ENCODE results near the gene SLC23A1.
A peak's percentile ranks its signal among the peaks of the same experiment; 100 is the strongest.
"Not testable (repeated sequence)": the region's sequence is repeated elsewhere in the genome, so short reads cannot be mapped to it uniquely, and the experiment has no call there.

Gene SLC23A1

DNA sequence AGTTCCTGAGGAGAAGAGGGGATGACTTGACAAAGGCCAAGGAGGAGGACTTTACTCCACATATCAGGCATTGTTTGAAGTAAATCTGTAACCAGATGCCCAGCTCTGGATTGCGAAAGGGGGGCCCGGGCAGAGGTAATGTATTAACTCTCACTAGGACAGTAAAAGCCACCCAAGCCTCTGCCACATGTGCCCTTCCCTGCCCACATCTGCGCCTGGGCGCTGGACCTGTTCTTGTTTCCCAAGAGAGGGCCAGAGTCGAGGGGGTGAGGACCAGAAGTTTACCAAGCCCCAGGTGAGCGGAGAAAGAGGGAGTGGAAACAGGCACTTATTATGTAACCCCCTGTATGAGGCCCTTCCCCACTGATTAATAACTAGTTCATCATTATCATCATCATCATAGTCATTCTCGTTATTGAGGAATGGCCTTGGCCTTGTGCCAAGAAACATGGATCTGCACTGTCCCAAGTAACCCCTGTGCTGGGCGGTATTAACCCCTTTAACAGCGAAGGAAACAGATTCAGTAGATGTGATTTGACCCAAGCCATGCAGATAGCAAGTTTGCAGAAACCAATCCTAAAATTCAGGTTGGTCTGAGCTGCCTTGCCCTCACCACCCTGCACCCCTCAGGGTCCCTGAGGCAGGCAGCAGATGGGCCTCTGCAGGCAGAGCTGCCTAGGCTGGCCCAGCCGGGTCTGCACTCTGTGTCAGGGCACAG is at the start of gene SLC23A1:
Gene SLC23A1, minus strand, starts transcription at position 23 of the 718 bp plus-strand sequence. CDS start 44 bp downstream, outside the sequence.
- DNase-seq, result no peak

DNA sequence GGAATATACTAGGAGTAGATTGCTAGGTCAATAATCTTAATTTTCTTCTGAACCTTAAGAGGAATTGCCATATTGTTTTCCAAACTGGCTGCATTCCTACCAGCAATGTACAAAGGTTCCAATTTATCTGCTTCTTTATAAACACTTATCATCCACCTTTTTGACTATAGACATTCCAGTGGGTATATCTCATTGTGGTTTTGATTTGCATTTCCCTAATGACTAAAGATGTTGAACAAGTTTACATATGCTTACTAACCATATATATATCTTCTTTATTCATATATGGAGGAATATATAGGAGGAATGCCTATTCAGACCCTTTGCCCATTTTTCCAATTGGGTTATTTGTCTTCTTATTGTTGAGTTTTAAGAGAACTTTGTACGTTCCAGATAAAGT is 48.6 kb upstream of the SLC23A1 start:
- DNase-seq, result no peak

DNA sequence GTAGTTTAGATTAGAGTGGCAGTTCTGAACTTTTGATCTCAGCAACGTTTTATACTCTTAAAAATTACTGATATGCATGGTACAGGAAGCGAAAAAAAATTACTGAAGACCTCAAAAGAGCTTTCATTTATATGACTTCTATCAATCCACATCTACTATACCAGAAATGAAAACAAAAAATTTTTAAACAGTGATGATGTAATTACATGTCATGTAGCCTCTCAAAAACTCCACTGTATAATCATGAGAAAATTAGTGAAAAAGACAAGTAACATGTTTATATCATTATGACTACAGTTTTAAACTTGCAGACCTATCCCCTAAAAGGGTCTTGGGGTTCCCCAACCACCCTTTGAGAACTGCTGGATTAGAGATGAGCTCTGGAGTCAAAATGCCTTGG is 46.9 kb upstream of the SLC23A1 start:
- DNase-seq, result no peak

DNA sequence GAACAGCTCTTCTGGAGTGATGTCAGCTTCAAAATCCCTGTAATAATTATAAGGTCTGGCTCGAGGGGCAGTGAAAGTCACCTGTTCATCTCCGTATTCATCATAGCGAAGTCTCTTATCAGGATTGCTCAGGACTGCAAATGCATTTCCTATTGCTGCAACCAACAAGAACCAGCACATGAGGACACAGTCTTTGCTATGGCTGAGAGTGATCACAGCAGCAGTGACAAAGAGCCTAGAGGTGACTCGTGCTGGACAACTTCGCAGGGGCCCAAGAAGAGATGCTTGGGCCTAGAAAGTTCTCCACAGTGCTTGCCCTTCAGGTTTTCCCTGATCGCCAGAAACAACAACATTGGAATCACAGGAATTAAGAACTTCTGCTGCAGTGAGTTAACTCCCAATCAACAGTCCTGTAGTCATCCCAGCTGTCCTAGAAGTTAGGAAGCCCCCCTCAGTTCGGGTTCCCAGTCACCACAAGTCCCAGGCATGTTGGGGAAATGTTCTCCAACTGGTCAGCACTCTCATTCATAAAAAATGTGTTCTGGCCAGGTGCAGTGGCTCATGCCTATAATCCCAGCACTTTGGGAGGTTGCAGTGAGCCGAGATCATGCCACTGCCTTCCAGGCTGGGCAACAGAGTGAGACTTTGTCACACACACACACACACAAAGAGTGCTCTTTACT is 43.2 kb upstream of the SLC23A1 start:
- no peak for DNase-seq

DNA sequence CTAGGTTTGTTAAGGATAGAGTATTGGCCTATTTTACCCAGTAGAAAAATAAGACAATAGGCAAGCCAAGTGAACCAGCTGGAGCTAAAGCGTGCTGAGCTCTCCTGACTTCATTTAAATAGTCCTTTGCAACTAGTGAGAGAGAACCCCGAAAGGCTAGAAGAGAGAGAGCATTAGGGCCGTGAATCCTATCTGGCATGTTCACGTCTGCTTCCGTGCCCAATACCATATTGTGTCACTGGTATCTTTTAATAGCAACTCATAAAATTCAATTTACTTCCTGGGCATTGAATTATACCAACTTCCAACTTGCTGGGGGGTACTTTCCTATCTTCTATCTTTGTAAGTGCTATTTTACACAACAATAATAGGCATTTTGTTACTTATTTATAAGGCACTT is 42.4 kb upstream of the SLC23A1 start:
- DNase-seq, result no peak

DNA sequence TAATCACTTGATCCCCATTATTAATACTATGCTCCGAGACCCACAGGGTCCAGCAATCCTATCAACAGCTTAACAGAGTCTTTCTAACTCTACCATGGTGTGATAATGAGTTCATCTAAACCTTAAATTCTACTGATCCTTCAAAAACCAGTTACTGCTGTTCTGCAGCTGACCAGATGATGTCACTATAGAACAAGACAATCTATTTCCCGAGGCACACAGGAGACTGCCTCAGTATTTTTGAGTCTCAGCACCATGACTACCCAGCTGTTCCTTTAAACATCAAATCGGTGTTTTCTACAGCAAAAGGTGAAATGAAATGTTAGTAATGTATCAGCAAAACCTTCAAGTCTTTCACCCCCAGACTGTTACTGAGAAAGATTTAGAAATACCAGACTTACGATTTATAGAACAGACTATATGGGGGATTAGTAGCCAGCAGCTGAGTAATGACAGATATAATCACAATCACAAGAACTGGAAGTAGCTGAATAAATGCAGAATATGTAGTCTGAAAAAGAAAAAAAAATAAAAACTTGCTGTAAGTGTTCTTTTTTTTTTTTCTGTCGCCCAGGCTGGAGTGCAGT is 39.3 kb upstream of the SLC23A1 start:
- DNase-seq, result peak; percentile 57

DNA sequence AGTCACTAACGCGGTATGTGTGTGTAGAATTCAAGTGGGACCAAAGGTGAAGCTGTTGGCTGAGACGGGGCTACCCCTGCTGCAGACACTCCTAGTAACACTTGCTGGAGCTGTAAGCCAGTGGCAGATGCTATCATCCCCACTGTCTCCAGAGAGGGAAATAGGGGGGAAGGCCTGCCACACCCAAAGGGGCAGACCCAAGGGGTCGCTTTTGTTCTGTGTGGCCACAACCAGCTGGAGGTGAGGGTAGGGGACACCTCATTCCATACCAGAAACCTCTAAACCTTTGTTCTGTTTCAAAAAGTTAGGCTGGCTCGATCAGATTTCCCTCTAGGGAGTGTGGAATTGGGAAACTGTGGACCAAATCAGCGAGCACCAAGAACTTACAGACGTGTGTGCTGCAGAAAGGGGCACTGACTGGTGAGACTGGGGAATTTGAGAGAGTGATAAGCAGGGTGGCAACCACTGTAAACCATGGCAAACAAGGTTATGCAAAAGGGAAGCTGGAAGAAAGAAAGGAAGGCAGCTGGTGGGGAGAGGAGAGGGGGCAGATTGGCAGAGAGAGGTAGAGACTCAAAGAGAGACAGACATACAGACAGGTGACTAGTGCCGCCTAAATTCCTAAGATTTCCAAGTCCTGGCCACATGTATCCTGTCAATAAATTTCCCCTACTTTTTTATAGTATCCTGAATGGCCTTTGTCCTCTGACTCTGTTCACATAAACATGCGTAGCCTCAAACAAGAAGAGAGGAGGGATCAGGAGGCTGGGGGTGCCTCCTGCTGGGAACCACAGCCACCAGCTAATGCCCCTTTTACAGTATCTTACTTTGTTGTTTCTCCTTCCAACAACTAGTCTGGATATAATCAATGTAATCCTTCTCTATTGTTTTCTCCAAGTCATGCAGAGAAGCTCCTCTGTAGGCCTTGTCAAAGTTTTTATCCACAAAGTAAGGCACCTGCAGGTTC is 36.4 kb upstream of the SLC23A1 start:
- no peak for DNase-seq

DNA sequence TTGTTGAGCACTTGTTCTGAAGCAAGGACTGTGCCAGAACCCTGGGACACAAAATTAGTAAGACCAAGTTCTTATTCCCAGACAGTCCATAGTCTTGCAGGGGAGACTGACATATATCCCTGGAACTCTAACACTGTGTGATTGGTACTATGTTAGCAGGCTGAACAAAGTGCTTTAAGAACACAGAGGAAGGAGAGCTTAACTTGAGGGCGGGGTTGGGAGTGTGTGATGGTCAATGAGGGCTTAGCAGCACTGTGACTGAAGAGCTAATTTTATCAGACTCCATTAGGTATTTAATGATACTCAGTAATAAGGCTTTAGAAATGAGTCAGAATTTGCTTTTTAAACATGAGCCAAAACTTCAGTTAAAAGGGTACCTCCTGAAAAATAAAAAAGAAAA is 35.7 kb upstream of the SLC23A1 start:
- DNase-seq, result no peak

DNA sequence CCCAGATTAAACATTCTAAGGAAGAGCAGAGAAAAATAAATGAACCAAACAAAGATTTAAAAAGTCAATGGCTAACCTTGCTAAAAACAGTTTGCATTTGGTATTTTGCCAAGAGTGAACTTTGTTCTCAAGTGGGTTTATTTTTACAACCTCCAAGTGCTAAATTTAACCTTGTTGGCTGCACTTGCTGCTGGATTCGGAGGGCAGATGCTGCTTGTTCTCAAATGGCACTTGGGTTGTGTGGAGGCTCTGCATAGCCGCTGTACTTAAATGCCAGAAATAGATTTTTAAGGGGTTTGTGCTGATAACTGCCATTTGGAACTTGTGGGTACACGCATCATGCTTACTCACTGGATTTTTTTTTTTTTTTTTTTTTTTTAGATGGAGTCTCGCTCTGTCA is 34.1 kb upstream of the SLC23A1 start:
- DNase-seq, result no peak

DNA sequence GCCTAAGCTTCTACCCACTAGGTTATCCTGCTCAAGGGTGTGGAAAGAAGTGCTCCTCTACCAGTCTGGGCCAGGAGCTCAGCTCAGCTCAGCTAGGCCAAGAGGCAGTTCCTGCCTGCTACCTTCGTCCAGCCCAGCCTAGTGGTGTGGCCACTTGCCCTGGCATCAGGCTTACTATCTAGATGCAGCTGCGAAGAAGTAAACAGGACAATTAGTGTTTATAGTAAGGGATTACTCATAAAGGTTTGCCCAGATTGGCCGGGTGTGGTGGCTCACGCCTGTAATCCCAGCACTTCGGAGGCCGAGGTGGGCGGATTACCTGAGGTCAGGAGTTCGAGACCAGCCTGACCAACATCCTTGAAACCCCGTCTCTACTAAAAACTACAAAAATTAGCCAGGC is 33.6 kb upstream of the SLC23A1 start:
- DNase-seq, result no peak

DNA sequence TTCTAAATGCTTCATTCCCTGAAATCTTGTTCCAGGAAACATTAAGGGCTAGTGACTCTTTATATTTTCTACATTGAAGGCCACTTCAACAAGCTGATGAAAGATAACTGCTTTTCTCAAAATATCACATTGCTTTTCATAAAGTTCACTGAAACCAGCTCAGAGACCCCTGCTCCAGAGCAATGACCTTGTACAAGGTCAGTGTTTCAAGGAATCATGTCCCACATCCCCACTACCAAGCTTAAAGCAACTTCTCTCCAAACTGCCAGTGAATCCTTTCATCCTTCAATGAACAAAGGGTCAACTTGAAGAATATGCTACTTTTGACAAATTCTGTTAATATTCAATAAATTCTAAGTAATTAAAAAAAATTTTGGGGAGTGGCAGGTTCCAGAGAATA is 32.8 kb upstream of the SLC23A1 start:
- DNase-seq, result no peak

DNA sequence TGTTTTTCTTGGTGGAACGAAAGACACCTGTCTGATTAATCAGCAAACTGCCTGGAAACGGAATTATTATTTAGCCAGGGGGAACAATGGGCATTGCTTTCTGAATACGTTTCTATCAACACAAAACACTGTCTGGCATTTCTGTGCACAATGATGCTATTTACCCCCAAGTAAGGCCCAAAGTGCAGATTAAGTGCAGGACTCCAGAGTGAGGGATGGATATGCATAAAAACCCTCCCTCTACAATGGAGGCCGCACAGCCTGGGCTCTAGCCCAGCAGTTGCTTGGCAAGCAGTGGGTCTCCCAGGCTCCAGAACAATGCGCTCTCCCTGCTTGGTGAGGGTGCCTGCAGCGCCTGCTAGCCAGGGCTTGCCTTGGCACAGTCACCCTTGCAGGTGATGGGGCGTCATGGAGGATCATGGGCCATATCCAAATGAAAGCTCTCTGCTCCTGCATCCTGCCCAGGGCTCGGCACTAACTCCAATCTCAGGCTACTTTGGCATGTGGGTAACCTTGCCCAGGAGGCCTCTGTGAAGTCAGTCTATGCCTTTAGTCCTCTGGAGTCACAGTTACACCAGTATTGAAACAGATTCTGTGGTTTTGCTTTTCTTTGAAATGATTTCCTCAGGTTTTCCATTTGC is 32.2 kb upstream of the SLC23A1 start:
- DNase-seq, result no peak

DNA sequence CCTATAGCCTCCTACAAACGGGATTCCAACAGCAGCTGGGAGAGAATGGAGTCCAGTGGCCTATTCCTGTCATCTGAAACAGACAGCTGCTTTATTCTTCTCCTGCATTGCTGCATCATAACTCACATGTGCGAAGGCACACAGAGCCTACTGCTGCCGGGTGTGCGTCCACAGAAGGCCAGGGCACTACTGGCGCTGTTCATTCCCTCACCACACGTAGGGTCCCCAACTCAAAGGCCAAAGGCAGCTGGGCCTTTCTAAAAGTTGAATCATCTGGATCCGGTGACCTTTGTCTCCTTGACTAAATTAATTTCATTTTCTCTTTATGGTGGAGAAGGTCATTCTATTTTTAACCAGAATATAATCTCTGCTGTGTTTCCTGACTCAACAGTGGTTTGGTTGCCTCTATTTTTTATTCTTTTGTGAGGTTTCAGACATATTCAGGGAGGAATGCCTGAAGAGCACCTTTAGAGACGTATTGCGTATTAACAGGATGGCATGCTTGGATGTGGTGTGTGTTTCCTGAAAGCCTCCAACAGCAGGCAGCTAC is 31.6 kb upstream of the SLC23A1 start:
- DNase-seq, result no peak

DNA sequence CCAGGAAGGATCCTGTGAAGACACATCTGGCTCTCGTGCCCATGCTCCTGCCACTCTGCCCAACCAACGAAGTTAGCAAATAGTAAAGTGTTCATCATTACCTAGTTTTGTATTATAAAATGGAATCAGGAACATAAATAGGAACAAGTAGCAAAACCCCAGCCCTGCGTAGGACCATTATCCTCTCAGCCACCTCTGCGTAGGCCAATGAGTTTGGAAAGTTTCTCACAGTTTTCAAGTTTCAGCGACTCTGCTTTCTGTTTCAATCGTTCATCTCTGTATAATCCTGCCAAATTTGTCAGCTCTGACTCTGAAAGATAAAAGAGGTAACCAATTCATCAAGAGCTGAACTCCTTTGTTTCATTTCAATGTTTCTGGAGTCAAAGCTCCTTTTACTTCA is 30.9 kb upstream of the SLC23A1 start:
- DNase-seq, result no peak

DNA sequence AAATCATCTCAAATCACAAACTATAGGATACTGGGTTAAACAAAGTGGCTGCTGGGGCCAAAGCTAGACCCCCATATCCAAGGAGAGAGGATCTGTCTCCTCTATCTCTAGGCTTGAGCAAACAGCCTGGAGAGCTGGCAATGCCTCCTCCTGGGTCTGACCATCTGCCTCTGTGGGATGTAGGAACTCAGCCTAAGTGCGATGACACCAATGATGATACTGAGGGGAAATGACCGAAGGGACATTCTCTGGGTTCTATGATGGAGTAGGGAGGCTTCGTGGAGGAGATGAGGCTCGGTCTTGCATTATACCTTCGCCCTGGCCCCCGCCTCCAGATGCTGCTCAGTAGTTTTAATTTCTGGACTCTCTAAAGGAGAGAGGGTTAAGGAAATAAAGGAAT is 30.1 kb upstream of the SLC23A1 start:
- no peak for DNase-seq

DNA sequence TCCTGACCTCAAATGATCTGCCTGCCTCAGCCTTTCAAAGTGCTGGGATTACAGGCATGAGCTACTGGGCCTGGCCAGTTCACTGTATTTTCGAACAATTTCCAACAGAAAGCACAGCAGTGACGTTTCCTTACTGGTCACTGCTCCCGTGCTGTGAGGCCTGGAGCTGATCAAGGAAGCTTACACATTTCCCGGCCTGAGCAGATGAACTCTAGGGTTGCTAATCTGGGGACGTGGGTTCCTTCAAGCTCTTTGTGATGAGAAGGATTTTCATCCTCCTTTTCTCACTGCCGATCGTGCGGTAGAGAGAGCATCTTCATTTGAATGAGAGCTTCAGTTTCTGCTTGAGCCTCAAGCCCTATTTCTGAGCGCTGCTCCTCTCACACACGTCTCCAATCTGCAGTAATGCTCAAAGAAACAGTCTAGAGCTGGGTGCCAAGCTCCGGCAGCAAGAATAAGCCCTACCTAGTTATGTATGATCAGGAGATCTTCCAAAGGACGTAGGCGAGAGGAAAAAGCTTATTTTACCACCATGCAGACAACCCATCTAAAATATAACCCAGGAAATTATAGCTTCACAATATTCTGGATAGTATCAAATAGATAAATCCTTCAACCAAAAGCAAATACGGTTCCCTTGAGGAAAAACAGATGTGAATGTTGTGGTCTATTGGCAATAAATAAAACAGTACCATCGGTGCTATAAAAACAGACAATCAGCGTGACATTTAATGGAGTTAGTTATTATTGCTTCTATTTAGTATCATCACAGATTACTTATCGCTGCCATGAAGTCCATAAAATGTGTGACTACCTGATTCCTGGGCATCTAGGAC is 28.1 kb upstream of the SLC23A1 start:
- no peak for DNase-seq

DNA sequence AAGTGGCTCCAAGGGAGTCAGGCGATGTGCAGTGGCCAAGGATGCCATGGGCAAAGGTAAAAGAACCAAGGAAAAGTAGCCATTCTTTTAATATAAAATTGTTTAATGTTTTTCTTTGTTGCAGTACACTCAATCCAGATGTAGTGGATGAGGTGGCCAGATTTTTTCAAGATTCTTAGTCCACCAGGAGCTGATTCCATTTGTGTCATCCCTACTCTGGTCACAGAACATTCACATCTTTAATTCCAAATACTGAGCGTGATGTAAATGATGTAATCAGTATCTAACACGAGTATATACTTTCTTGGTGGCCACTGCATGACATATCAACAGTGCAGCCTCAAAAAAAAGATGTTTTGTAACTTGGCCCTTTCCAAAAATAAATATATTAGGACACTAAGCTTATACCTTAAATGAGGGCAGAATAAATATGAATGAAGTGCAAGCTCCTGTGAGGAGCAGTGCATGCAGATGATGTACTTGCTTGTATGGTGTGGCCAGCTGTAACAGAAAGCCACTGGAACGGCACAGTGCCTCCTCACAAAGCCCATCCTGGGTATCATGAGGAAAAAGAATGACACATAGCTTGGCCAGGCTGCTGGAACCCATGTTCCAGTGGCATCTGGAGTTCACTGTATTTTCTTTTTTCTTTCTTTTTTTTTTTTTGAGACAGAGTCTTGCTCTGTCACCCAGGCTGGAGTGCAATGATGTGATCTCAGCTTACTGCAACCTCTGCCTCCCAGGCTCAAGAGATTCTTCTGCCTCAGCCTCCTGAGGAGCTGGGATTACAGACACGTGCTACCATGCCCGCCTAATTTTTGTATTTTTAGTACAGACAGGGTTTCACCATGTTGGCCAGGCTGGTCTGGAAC is 27.3 kb upstream of the SLC23A1 start:
- no peak for DNase-seq

DNA sequence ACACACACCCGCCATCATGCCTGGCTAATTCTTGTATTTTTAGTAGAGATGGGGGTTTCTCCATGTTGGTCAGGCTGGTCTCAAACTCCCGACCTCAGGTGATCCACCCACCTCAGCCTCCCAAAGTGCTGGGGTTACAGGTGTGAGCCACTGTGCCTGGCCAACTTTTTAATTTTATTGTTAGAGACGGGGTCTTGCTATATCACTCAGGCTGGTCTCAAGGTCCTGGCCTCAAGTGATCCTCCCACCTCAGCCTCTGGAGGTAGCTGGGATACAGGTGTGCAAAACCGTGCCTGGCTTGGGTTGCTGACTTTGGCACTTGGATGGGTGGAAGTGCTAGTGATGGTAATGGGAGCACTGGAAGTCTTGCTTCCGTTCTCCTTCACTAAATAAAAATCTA is 26.0 kb upstream of the SLC23A1 start:
- not testable (repeated sequence) for DNase-seq

DNA sequence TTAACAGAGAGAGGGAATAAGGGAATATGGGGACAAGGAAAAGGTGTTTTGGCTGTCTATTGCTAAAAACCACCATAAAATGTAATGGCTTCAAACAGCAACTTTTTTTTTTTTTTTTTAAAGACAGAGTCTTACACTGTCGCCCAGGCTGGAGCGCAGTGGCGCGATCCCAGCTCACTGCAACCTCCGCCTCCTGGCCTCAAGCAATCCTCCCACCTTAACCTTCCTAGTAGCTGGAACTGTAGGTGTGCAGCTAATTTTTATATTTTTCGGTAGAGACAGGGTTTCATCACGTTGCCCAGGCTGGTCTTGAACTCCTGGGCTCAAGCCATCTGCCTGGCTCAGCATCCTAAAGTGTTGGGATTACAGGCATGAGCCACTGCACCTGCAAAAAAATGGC is 25.1 kb upstream of the SLC23A1 start:
- no peak for DNase-seq

DNA sequence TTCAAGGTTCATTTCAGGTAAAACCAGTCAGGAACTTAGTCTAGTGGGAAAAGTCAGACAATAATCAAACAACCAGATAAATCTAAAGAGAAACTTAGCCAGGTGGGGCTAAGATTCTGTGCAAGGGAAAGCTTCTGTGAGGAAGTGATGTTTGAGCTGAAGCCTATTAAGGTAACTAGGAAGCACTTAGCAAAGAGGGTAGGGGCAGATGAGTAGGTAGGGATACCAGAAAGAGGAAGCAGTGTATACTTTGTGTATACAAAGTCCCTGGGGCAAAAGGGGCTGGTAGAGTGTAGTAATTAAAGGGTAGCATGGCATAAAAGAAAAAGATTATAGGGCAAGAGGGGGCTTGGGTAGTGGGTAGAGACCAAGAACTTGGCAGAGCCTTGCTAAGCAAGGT is 24.4 kb upstream of the SLC23A1 start:
- no peak for DNase-seq

Data from NCI-H2029 (cell line).